ENCODE data around the gene MS4A4A.

Gene MS4A4A

GRCh38 chr11:60303661-60304060, 23.2 kb downstream of the MS4A4A start:
- DNase-seq (ENCODE audit: low spot score) = no peak

GRCh38 chr11:60305906-60306619, 25.6 kb downstream of the MS4A4A start:
- no peak for DNase-seq (ENCODE audit: low spot score)

- DNase-seq (ENCODE audit: low spot score) = no peak
Observed at GRCh38 chr11:60307507-60308195, 27.2 kb downstream of the MS4A4A start.

GRCh38 chr11:60310407-60310998, 30.0 kb downstream of the MS4A4A start:
- DNase-seq (ENCODE audit: low spot score) = no peak

GRCh38 chr11:60314635-60315321, 34.3 kb downstream of the MS4A4A start:
- DNase-seq (ENCODE audit: low spot score) = no peak

- DNase-seq (ENCODE audit: low spot score) = no peak
Observed at GRCh38 chr11:60315871-60316270, 35.4 kb downstream of the MS4A4A start.

- no peak for DNase-seq (ENCODE audit: low spot score)
Observed at GRCh38 chr11:60316317-60316716, 35.9 kb downstream of the MS4A4A start.

GRCh38 chr11:60318726-60319125, 38.3 kb downstream of the MS4A4A start:
- no peak for DNase-seq (ENCODE audit: low spot score)

- no peak for DNase-seq (ENCODE audit: low spot score)
Observed at GRCh38 chr11:60321051-60321450, 40.6 kb downstream of the MS4A4A start.

GRCh38 chr11:60326955-60327354, 46.5 kb downstream of the MS4A4A start, which contains the start of gene MS4A6E:
Gene MS4A6E, plus strand, starts transcription at chr11:60327255. Its CDS starts 7,641 bp downstream, at chr11:60334896.
- no peak for DNase-seq (ENCODE audit: low spot score)

- DNase-seq (ENCODE audit: low spot score) = no peak
Observed at GRCh38 chr11:60328460-60328859, 48.0 kb downstream of the MS4A4A start.

GRCh38 chr11:60332846-60333245, 52.4 kb downstream of the MS4A4A start:
- DNase-seq (ENCODE audit: low spot score) = no peak

GRCh38 chr11:60334005-60334620, 53.6 kb downstream of the MS4A4A start:
- DNase-seq (ENCODE audit: low spot score) = peak; percentile 25

- DNase-seq (ENCODE audit: low spot score) = no peak
Observed at GRCh38 chr11:60336767-60337391, 56.4 kb downstream of the MS4A4A start.

GRCh38 chr11:60338053-60338452, 57.6 kb downstream of the MS4A4A start:
- DNase-seq (ENCODE audit: low spot score) = no peak

- no peak for DNase-seq (ENCODE audit: low spot score)
Observed at GRCh38 chr11:60339356-60339755, 58.9 kb downstream of the MS4A4A start.

- no peak for DNase-seq (ENCODE audit: low spot score)
Observed at GRCh38 chr11:60343094-60343704, 62.7 kb downstream of the MS4A4A start.

- no peak for DNase-seq (ENCODE audit: low spot score)
Observed at GRCh38 chr11:60344146-60344545, 63.7 kb downstream of the MS4A4A start.

- no peak for DNase-seq (ENCODE audit: low spot score)
Observed at GRCh38 chr11:60345489-60345888, 65.0 kb downstream of the MS4A4A start.

GRCh38 chr11:60347084-60347797, 66.8 kb downstream of the MS4A4A start:
- no peak for DNase-seq (ENCODE audit: low spot score)

GRCh38 chr11:60348116-60348515, 67.7 kb downstream of the MS4A4A start:
- DNase-seq (ENCODE audit: low spot score) = no peak
